Loucy (cell line): ENCODE results near the gene OR1M1.

Experiments used
- CTCF ChIP-seq: fragments of 200-600 bp; sonication (generic); conservative IDR thresholded peaks from 2 replicates; pipeline ENCODE4 v1.5.1; 2014; ENCODE audit warnings: mild to moderate bottlenecking, antibody characterized with exemption, low read length
- EZH2phosphoT487 ChIP-seq: fragments of 200-600 bp; IDR thresholded peaks from 2 replicates; pipeline ENCODE4 v1.6.1; 2018; ENCODE audit warnings: antibody characterized with exemption, mild to moderate bottlenecking, moderate library complexity, borderline replicate concordance

DNA sequence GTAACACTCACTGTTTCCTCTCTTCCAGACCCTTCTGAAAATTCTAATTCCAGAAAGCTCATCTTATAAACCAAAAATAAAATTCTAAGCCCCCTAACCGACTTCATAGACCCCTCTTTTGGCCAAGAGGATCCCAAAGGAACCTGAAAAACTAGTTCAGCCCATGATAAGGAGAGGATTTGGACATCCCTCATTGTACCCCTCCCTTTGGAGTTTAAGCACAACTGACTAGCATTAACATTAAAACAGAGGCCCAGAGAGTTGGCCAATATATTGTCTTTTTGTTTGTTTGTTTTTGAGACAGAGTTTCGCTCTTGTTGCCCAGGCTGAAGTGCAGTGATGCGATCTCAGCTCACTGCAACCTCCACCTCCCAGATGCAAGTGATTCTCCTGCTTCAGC is 42.4 kb upstream of the OR1M1 start:
- TF ChIP-seq CTCF = no peak
- no peak for TF ChIP-seq EZH2phosphoT487
